ENCODE results near the gene APBA2.
"Not testable (repeated sequence)": the region's sequence is repeated elsewhere in the genome, so short reads cannot be mapped to it uniquely, and the experiment has no call there.

The APBA2 gene

GRCh38 chr15:28998511-28998910 lies 112.7 kb downstream of the APBA2 start:
- no peak for DNase-seq (ENCODE audit: low spot score)

- DNase-seq (ENCODE audit: low spot score): no peak
Measured at GRCh38 chr15:29003191-29003839, 117.5 kb downstream of the APBA2 start.

- no peak for DNase-seq (ENCODE audit: low spot score)
Measured at GRCh38 chr15:29003840-29004233, 118.1 kb downstream of the APBA2 start.

GRCh38 chr15:29005931-29006330 lies 120.2 kb downstream of the APBA2 start:
- no peak for DNase-seq (ENCODE audit: low spot score)

GRCh38 chr15:29008846-29009245 lies 123.1 kb downstream of the APBA2 start:
- no peak for DNase-seq (ENCODE audit: low spot score)

- DNase-seq (ENCODE audit: low spot score): no peak
Measured at GRCh38 chr15:29012097-29012496, 126.3 kb downstream of the APBA2 start.

GRCh38 chr15:29014493-29014892 lies 128.7 kb downstream of the APBA2 start:
- DNase-seq (ENCODE audit: low spot score): no peak

- no peak for DNase-seq (ENCODE audit: low spot score)
Measured at GRCh38 chr15:29016518-29016917, 130.7 kb downstream of the APBA2 start.

- DNase-seq (ENCODE audit: low spot score): no peak
Measured at GRCh38 chr15:29018120-29018805, 132.5 kb downstream of the APBA2 start.

- no peak for DNase-seq (ENCODE audit: low spot score)
Measured at GRCh38 chr15:29018995-29019976, 133.5 kb downstream of the APBA2 start.

- DNase-seq (ENCODE audit: low spot score): no peak
Measured at GRCh38 chr15:29021857-29022256, 136.1 kb downstream of the APBA2 start.

GRCh38 chr15:29024662-29025061 lies 138.9 kb downstream of the APBA2 start:
- DNase-seq (ENCODE audit: low spot score): no peak

GRCh38 chr15:29025411-29025810 lies 139.6 kb downstream of the APBA2 start:
- not testable (repeated sequence) for DNase-seq (ENCODE audit: low spot score)

- DNase-seq (ENCODE audit: low spot score): not testable (repeated sequence)
Measured at GRCh38 chr15:29028158-29028557, 142.4 kb downstream of the APBA2 start.

GRCh38 chr15:29029651-29030195 lies 143.9 kb downstream of the APBA2 start:
- no peak for DNase-seq (ENCODE audit: low spot score)

GRCh38 chr15:29031502-29032228 lies 145.9 kb downstream of the APBA2 start:
- DNase-seq (ENCODE audit: low spot score): no peak

GRCh38 chr15:29032229-29032625 lies 146.5 kb downstream of the APBA2 start:
- DNase-seq (ENCODE audit: low spot score): no peak

GRCh38 chr15:29032751-29033150 lies 147.0 kb downstream of the APBA2 start:
- DNase-seq (ENCODE audit: low spot score): no peak

- DNase-seq (ENCODE audit: low spot score): no peak
Measured at GRCh38 chr15:29034151-29034550, 148.4 kb downstream of the APBA2 start.

- DNase-seq (ENCODE audit: low spot score): no peak
Measured at GRCh38 chr15:29034593-29035335, 149.0 kb downstream of the APBA2 start.
